Measurements from ENCODE around the gene GAB2. TPM values are rescaled to one million over a fixed set of nuclear protein-coding genes. Genes with fewer than 3 reads are reported as not detected.

Gene GAB2
- total RNA-seq, 4 donors from 2014 or later: 15.9 to 82.3 (median 21.1) TPM

GRCh38 chr11:78250099-78250498 is 167.5 kb downstream of the GAB2 start:
- no peak for DNase-seq
- Histone ChIP-seq H3K27me3 (no peaks in the 10 kb centered on the region), H3K9me3 (no peaks in the 10 kb centered on the region), H3K4me3 (no peak overlapping the region), H3K4me1 (peaks cover under 1 to 6% of the 10 kb centered on the region in 2 donors), H3K27ac (no peak overlapping the region), H3K36me3 (no peaks in the 10 kb centered on the region)
- intact Hi-C loops (cut with DNase I; ENCODE audit: low total_unique reads): no loop called here
- TF ChIP-seq CTCF (IDR thresholded peaks at IDR 0.05): no peak
- TF ChIP-seq POLR2A (IDR thresholded peaks at IDR 0.05): no peak

GRCh38 chr11:78248903-78249302 is 168.7 kb downstream of the GAB2 start:
- intact Hi-C loops (cut with DNase I; ENCODE audit: low total_unique reads): no loop called here
- Histone ChIP-seq H3K4me1 (peaks cover 0 to 6% of the 10 kb centered on the region in 2 donors), H3K4me3 (no peak overlapping the region), H3K27ac (no peak overlapping the region), H3K36me3 (no peaks in the 10 kb centered on the region), H3K9me3 (no peaks in the 10 kb centered on the region), H3K27me3 (no peaks in the 10 kb centered on the region)
- no peak for DNase-seq
- TF ChIP-seq POLR2A (IDR thresholded peaks at IDR 0.05) (no peak), CTCF (IDR thresholded peaks at IDR 0.05) (no peak)

GRCh38 chr11:78248191-78248590 is 169.4 kb downstream of the GAB2 start:
- intact Hi-C loops (cut with DNase I; ENCODE audit: low total_unique reads): no loop called here
- no peak overlapping the region for H3K27ac ChIP-seq
- peaks cover 0 to 6% of the 10 kb centered on the region in 2 donors for H3K4me1 ChIP-seq
- no peaks in the 10 kb centered on the region for H3K36me3 ChIP-seq
- no peak overlapping the region for H3K4me3 ChIP-seq
- TF ChIP-seq POLR2A (IDR thresholded peaks at IDR 0.05) (no peak), CTCF (IDR thresholded peaks at IDR 0.05) (no peak)
- no peak for DNase-seq
- no peaks in the 10 kb centered on the region for H3K27me3 ChIP-seq
- H3K9me3 ChIP-seq: no peaks in the 10 kb centered on the region

- no peaks in the 10 kb centered on the region for H3K4me1 ChIP-seq
- TF ChIP-seq POLR2A (IDR thresholded peaks at IDR 0.05): no peak
- TF ChIP-seq CTCF (IDR thresholded peaks at IDR 0.05): no peak
- no peaks in the 10 kb centered on the region for H3K9me3 ChIP-seq
- no peak overlapping the region for H3K27ac ChIP-seq
- H3K36me3 ChIP-seq: no peaks in the 10 kb centered on the region
- no peaks in the 10 kb centered on the region for H3K27me3 ChIP-seq
- no peak for DNase-seq
- H3K4me3 ChIP-seq: no peak overlapping the region
- intact Hi-C loops (cut with DNase I; ENCODE audit: low total_unique reads): no loop called here
Observed at GRCh38 chr11:78244546-78245255, 172.9 kb downstream of the GAB2 start.

- Histone ChIP-seq H3K9me3 (no peaks in the 10 kb centered on the region), H3K4me1 (no peaks in the 10 kb centered on the region), H3K27me3 (no peaks in the 10 kb centered on the region), H3K27ac (no peak overlapping the region), H3K4me3 (no peak overlapping the region), H3K36me3 (no peaks in the 10 kb centered on the region)
- DNase-seq: no peak
- TF ChIP-seq CTCF (IDR thresholded peaks at IDR 0.05) (no peak), POLR2A (IDR thresholded peaks at IDR 0.05) (no peak)
- intact Hi-C loops (cut with DNase I; ENCODE audit: low total_unique reads): no loop called here
Observed at GRCh38 chr11:78244080-78244479, 173.5 kb downstream of the GAB2 start.
